NCI-H2227 treated with DMSO at 0.1 percent for 48 hours (cell line): ENCODE results near the gene MAPK8IP1.
A peak's percentile ranks its signal among the peaks of the same experiment; 100 is the strongest.

ENCODE experiments used
- DNase-seq: peaks from one replicate; lab custom pipeline; 2025; lab: John Stamatoyannopoulos, UW

The MAPK8IP1 gene

GRCh38 chr11:45909594-45910475 lies 24.4 kb downstream of the MAPK8IP1 start:
- no peak for DNase-seq

- no peak for DNase-seq
Measured at GRCh38 chr11:45910623-45911022, 25.2 kb downstream of the MAPK8IP1 start.

DNA sequence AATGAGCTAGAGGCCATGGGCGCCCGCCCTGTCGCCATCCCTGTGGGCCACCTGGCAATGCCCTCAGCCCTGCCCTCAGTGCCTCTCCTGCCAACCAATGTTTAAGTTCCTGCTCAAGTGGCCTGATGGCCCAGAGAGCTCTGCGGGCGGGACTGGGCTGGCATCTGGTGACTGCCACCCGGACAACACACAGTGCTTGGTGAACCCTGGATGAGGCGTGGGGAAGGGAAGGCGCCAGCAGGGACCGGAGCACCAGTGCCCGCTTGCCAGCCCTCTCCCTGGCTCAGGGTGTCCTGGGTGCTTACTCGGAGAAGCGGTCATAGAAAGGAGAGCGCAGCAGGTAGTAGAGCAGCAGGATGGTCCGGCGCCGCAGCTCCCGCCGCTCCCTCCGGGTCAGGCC lies 28.1 kb downstream of the MAPK8IP1 start:
- no peak for DNase-seq

DNA sequence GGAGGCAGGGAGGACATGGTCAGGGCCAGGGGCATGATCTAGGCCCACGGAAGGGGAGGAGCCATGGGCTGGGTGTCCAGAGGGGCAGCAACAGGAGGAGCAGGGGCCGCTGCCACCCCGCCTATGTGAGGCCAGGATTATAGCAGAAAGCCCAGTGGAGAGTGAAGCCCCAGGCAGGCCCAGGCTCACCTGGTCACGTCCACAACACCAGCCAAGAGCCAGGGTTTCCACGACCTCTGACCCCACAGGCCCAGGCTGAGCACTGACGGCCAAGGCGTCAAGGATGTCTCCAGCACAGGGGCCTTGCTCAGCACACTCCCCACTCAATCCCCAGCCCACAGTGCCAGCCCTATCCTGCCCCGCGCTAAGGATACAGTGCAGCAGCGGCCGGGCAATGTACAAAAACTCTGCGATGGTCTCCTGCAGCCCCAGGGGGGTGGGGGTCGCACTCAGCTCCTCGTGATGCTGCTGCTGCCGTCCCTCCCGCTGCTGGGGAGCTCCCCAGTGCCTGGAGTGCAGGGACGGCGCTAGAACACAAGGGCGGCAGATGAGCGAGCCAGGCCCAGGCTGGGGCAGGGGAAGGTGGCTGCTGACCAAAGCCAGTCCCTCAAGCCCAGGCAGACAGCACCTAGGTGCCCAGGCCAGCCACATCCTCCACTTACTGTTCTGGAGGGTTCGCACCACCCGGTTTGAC lies 28.6 kb downstream of the MAPK8IP1 start:
- no peak for DNase-seq

- no peak for DNase-seq
Measured at GRCh38 chr11:45915446-45915845, 30.0 kb downstream of the MAPK8IP1 start.

DNA sequence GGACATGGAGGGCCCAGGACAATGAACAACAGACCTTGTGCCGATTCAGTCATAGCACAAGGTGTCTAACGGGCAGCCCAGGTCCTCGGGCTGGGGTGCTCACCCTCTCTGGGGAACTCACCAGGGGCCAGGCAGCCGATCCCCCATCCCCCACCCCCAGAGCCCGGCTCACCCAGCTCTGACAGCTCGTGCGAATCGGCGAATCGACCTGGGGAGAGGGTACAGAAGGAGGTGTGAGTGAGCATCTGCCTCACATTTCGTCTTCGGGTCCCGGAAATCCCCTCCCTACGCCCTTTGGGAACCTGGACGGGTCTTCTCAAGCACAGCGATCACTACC lies 31.8 kb downstream of the MAPK8IP1 start:
- DNase-seq = no peak

DNA sequence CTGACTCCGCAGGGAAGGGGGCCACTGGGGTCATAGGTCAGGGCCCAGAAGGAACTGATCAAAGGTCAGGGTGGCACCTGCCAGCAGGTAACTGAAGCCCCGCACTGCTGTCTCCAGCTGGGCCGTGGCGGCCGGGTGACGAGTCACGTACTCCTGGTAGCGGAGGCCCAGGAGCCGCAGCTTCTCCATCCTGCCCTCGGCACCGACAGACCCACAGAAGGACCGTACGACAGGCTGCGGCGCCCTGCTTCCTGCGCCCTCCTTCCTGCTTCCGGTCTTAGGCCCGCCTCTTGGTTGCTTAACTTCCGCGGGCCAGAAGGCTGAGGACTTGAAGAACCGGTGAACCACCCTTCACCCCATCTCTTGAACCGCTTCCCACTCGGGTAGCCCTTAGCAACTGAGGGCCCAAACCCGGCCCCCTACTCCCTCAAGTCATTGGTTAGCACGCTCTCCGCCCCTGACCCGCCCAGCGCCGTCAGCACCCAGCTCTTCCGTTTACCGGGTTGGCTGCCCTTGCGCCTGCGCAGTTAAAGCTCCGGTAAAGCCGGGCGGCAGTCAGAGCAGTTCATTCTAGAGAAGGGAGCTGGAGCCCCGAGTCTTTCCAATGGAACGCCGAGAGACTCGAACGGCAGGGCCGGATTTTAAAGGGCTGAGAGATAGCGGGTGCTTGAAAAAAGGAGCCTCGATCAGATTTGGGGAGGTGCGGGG lies 32.3 kb downstream of the MAPK8IP1 start, which contains the start of gene PEX16:
Gene PEX16, minus strand, starts transcription at position 255 of the 708 bp plus-strand sequence. Its CDS starts 66 bp downstream, at position 189.
- DNase-seq = peak; percentile 96

DNA sequence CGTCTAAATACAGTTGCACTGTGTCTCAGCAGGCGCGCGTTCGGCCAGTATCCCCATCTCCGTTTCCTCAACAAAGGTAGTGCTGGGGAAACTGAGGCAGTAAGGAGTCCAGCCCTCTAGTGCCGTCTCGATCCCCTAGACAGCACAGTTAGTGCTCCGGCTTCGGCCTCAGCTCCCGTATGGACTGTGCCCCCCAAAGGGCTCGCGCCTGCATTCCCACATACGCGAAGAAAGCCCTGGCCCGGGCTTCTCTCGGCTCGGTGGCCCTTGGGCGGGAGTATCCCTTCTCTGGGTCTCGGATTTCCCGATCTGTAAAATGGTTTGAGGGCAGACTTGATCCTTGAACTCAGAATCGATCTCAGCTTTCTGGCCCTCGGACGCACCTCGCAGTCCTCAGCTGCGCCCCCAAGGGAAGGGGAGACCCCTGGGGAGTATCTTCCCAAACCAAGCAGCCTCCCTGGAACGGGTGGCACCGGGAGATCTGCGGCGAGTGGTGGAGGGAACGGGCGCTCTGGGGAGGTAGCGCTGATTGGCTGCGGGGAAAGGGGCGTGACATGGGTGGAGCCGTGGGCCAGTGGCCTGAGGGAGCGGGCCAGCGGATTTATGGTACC lies 33.0 kb downstream of the MAPK8IP1 start:
- DNase-seq = peak; percentile 86

- no peak for DNase-seq
Measured at GRCh38 chr11:45918962-45919675, 33.7 kb downstream of the MAPK8IP1 start.

GRCh38 chr11:45919806-45920530 lies 34.5 kb downstream of the MAPK8IP1 start:
- DNase-seq = no peak

DNA sequence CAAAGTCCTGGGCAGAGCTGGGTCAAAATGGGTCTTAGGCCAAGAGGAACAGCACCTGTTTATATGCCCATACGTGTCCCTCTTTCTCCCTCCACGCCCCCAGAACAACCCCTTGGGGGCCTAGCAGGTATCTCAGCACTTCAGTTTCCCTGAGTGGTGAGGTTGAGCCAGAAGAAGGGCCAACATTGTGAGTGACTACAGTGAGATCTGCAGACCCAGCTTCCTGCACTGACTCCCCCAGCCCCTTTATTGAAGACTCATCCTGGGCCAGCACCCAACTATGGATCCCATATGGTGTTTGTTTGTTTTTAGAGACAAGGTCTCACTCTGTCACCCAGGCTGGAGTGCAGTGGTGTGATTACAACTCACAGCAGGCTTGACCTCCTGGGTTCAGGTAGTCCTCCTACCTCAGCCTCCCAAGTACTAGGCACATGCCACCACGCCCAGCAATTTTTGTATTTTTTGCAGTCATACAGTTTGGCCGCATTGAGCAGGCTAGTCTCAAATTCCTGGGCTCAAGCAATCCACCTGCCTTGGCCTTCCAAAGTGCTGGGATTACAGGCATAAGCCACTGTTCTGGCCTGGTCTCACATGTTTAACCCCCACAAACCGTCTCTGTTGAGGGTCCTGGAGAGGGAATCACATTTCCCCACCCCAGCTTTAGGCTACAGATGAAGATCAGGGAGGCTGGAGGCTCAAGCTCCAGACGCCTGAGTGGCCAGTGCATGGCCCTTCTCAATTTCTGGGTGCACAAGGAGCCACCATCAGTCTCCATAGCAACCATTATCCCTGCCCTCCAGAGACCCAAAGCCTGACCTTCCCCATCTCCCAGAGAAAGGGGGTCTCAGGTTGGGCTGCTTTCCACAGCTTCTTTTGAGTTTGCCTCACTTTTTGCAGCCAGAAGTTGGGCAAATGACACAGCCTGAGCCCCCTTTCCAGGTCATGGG lies 35.4 kb downstream of the MAPK8IP1 start:
- no peak for DNase-seq

DNA sequence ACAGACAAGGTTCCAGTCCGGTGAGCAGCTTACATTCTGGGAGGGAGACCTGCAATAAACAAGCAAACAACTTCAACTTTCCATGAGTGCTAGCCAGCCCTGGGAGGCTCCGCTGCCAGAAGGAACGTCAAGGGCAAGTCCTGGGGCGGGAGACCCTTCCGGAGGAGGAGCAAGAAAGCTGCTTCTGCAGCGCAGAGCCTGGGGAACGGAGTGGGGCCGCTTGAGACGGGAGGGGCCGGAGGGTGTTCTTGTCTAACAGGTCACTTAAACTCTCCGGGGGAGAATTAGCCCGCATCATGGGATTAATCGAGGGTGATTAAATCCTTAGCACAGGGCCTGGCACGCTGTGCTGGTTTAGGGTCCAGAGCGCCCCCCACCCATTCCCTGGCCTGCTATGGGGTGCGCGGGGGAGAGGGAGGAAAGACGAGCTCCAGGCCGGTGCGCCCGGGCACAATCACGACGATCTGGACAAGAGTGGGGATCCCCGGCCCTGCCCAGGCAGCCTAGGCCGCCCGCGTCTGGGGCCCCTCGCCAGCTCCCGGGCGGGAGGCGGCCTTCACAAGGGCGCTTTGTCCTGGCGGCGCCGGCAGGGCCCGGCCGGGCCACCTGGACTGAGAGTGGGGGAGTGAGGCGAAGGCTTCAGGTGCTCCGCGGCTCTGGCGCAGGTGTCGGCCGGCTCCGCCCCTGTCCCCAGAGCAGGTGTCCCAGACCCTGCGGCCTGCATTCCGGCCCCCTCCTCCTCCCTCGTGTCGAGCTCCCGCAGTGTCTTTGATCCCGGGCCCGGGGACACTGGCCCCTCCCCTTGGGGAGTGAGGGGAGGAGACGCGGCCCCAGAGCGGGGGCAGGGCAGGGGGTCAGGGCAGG lies 36.3 kb downstream of the MAPK8IP1 start:
- no peak for DNase-seq

- no peak for DNase-seq
Measured at GRCh38 chr11:45922425-45923082, 37.1 kb downstream of the MAPK8IP1 start, which contains the start of gene LARGE2. TSS of gene LARGE2 (plus strand) at chr11:45922656. CDS start at chr11:45922883, 227 bp downstream.

DNA sequence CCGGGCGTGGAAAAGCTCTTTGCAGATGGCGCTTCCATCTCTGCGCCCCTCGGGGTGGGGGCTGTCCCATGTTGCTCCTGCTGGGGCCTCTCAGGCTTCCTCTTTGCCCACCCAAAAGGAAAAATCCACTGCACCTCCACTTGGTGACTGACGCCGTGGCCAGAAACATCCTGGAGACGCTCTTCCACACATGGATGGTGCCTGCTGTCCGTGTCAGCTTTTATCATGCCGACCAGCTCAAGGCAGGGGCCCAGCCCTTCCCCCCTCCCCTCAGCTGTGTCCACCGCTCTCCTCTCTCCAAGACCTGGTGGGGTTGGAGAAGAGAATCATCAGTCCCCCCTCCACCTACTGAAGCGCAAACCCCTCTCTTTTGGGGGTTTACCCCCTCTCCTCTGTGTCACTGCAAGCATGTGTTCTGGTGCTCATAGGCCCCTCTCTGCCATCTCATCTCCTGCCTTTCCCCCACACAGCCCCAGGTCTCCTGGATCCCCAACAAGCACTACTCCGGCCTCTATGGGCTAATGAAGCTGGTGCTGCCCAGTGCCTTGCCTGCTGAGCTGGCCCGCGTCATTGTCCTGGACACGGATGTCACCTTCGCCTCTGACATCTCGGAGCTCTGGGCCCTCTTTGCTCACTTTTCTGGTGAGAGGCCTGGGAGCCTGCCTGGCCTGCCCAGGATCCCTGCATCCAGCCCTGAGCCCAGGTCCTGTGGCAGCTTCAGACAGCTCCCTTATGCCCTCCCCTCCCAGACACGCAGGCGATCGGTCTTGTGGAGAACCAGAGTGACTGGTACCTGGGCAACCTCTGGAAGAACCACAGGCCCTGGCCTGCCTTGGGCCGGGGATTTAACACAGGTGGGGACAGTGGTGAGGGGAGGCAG lies 38.8 kb downstream of the MAPK8IP1 start:
- no peak for DNase-seq

DNA sequence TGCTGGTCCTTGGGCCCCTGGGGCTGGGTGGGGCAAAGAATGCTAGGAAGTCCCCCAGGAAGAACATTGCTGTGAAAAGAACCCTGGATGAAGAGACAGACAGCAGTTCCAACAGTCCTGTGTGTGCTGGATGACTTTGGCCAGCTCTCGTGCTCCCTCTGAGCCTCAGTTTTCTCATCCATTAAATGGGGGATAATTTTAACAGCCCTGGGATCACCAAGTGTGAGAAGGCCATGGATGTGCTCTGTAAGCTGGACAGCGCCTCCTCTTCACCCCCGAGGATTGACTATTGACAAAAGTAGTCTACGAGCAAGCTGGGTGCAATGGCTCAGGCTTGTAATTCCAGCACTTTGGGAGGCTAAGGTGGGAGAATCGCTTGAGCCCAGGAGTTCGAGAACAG lies 39.5 kb downstream of the MAPK8IP1 start:
- DNase-seq = no peak

GRCh38 chr11:45925550-45925949 lies 40.1 kb downstream of the MAPK8IP1 start:
- DNase-seq = no peak

GRCh38 chr11:45926001-45926401 lies 40.5 kb downstream of the MAPK8IP1 start:
- DNase-seq = no peak
